Keratinocyte (primary cell): Measurements from ENCODE around the gene MRTFA. TPM values are rescaled to one million over a fixed set of nuclear protein-coding genes. Genes with fewer than 3 reads are reported as not detected.

Experiments
- DNase-seq: peaks from one replicate; pipeline ENCODE4 v3.0.0-alpha.2; 2011; ENCODE audit warnings: low read depth, missing footprints, low spot score
- FAIRE-seq: peaks from 2 replicates; lab custom pipeline; 2011; peaks lifted over from hg19 to GRCh38; lab: Jason Lieb, UNC
- H2AFZ ChIP-seq: 2 replicates; pipeline ENCODE4 v1.6.0; 2012; ENCODE audit warnings: low read length, control low read depth, inconsistent platforms; ENCODE audit not compliant: control insufficient read depth
- H3K27ac ChIP-seq: 2 replicates; pipeline ENCODE4 v1.5.1; 2011; ENCODE audit warnings: low read length; ENCODE audit not compliant: control insufficient read depth, insufficient read depth
- H3K27me3 ChIP-seq: 3 replicates; pipeline ENCODE4 v1.6.0; 2011; ENCODE audit warnings: low read length; ENCODE audit not compliant: control insufficient read depth, insufficient read depth; ENCODE audit errors: extremely low read depth
- H3K36me3 ChIP-seq, 2 experiments: 2 replicates in 1 of 2; 3 replicates in 1 of 2; pipeline ENCODE4 v1.5.1; 2011; ENCODE audit warnings: low read length in 2 of 2, mild to moderate bottlenecking in 1 of 2; ENCODE audit not compliant: control insufficient read depth in 2 of 2, insufficient read depth in 2 of 2; ENCODE audit errors: extremely low read depth in 1 of 2
- H3K4me1 ChIP-seq: 3 replicates; pipeline ENCODE4 v1.5.1; 2011; ENCODE audit warnings: low read length; ENCODE audit not compliant: control insufficient read depth, insufficient read depth; ENCODE audit errors: extremely low read depth
- H3K4me2 ChIP-seq: 3 replicates; pipeline ENCODE4 v1.6.0; 2011; ENCODE audit warnings: low read depth, low read length; ENCODE audit not compliant: control insufficient read depth, insufficient read depth; ENCODE audit errors: extremely low read depth
- H3K4me3 ChIP-seq, 3 experiments: fragments of 200-600 bp in 1 of 3; sonication (generic) in 1 of 3; 2 replicates in 2 of 3; 3 replicates in 1 of 3; pipeline ENCODE4 v1.5.1; 2011 to 2016; ENCODE audit warnings: low read length in 3 of 3, mild to moderate bottlenecking in 3 of 3, control low read depth in 2 of 3, inconsistent platforms in 1 of 3, low read depth in 1 of 3, mixed read lengths in 1 of 3, mixed run types in 1 of 3, moderate library complexity in 1 of 3; ENCODE audit not compliant: control insufficient read depth in 2 of 3, insufficient read depth in 2 of 3; ENCODE audit errors: extremely low read depth in 1 of 3
- H3K79me2 ChIP-seq: 2 replicates; pipeline ENCODE4 v1.6.0; 2012; ENCODE audit warnings: low read length; ENCODE audit not compliant: control insufficient read depth, insufficient read depth
- H3K9ac ChIP-seq: 3 replicates; pipeline ENCODE4 v1.6.0; 2011; ENCODE audit warnings: low read length; ENCODE audit not compliant: control insufficient read depth, insufficient read depth; ENCODE audit errors: extremely low read depth
- H3K9me1 ChIP-seq: 3 replicates; pipeline ENCODE4 v1.6.0; 2011; ENCODE audit warnings: low read length; ENCODE audit not compliant: control insufficient read depth, insufficient read depth; ENCODE audit errors: extremely low read depth
- H3K9me3 ChIP-seq: 2 replicates; pipeline ENCODE4 v1.5.1; 2012; ENCODE audit warnings: low read depth, low read length; ENCODE audit not compliant: control insufficient read depth
- H4K20me1 ChIP-seq: 3 replicates; pipeline ENCODE4 v1.6.0; 2011; ENCODE audit warnings: low read length; ENCODE audit not compliant: control insufficient read depth, insufficient read depth; ENCODE audit errors: extremely low read depth
- EZH2 ChIP-seq: IDR thresholded peaks from one replicate; pipeline ENCODE4 v1.6.1; 2012; ENCODE audit warnings: inconsistent platforms, mild to moderate bottlenecking, low read length, moderate library complexity
- dilution Hi-C: fragments of 300-500 bp; cut with MboI; formaldehyde crosslinking; loops from one replicate; pipeline ENCODE4 v1.7.0; 2020; ENCODE audit warnings: low sequenced_read_pairs; ENCODE audit not compliant: extremely low pct_ligation_motif_present
- polyA plus RNA-seq, 5 experiments: library from polyadenylated mRNA; depleted of rRNA in 3 of 5; stranded (reverse) in 3 of 5; stranded (forward) in 1 of 5; unstranded in 1 of 5; fragments of >200 nt; gene quantifications; 1 replicate in 1 of 5; 2 replicates in 3 of 5; 3 replicates in 1 of 5; pipeline versions ENCODE4 v1.2.1 to v1.2.3, GENCODE V29; 2011 to 2012; ENCODE audit warnings: missing spikeins in 2 of 5, low read depth in 1 of 5, low replicate concordance in 1 of 5
- TF ChIP-seq, protein P1 (sequence below), 3 experiments: IDR thresholded peaks in 1 of 3; conservative IDR thresholded peaks in 1 of 3; optimal IDR thresholded peaks in 1 of 3; 2 replicates in 2 of 3; 3 replicates in 1 of 3; pipeline versions ENCODE3 to v1.5.1; 2011; ENCODE audit warnings: low read length in 3 of 3, mild to moderate bottlenecking in 3 of 3, moderate library complexity in 2 of 3, control low read depth in 1 of 3, inconsistent platforms in 1 of 3; ENCODE audit not compliant: insufficient read depth in 2 of 3; ENCODE audit errors: extremely low read depth in 1 of 3

MRTFA gene
- polyA plus RNA-seq, 1 donor (not counting 4 experiments of a cell fraction or from before 2014, with no cell fraction given), result 6.5 TPM

DNA sequence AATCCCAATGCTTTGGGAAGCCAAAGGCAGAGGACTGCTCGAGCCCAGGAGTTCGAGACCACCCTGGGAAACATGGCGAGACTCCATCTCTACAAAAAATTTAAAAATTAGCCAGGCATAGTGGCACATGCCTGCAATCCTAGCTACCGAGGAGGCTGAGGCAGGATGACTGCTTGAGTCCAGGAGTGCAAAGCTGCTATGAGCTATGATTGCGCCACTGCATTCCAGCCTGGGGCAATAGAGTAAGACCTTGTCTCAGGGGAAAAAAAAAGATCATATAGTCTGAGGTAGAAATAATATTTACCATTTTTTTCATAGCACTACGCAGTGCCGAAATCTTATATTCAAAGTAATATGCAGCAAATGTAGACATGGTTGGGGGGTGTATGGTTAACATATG is 47.8 kb downstream of the MRTFA start:
- FAIRE-seq, result peak; percentile 73
- Histone ChIP-seq H4K20me1 (no peaks in the 10 kb centered on the region), H3K4me3 (no peak overlapping the region), H3K9ac (no peak overlapping the region), H3K9me3 (no peaks in the 10 kb centered on the region), H2AFZ (no peak overlapping the region), H3K4me1 (peaks cover 37% of the 10 kb centered on the region), H3K27me3 (no peaks in the 10 kb centered on the region), H3K9me1 (peaks cover 3% of the 10 kb centered on the region), H3K36me3 (peaks cover 5 to 11% of the 10 kb centered on the region in 2 experiments), H3K27ac (no peak overlapping the region), H3K79me2 (peaks cover 82% of the 10 kb centered on the region), H3K4me2 (no peak overlapping the region)
- dilution Hi-C loops, result no loop called here
- TF ChIP-seq, protein P1, sequence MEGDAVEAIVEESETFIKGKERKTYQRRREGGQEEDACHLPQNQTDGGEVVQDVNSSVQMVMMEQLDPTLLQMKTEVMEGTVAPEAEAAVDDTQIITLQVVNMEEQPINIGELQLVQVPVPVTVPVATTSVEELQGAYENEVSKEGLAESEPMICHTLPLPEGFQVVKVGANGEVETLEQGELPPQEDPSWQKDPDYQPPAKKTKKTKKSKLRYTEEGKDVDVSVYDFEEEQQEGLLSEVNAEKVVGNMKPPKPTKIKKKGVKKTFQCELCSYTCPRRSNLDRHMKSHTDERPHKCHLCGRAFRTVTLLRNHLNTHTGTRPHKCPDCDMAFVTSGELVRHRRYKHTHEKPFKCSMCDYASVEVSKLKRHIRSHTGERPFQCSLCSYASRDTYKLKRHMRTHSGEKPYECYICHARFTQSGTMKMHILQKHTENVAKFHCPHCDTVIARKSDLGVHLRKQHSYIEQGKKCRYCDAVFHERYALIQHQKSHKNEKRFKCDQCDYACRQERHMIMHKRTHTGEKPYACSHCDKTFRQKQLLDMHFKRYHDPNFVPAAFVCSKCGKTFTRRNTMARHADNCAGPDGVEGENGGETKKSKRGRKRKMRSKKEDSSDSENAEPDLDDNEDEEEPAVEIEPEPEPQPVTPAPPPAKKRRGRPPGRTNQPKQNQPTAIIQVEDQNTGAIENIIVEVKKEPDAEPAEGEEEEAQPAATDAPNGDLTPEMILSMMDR (optimal IDR thresholded peaks at IDR 0.05 in 1 of 3, IDR thresholded peaks at IDR 0.05 in 1 of 3, conservative IDR thresholded peaks at IDR 0.05 in 1 of 3; ENCODE audit: extremely low read depth in 1 of 3, insufficient read depth in 2 of 3, low read length in 3 of 3), result no peak
- TF ChIP-seq EZH2, result no peak
- DNase-seq, result no peak

DNA sequence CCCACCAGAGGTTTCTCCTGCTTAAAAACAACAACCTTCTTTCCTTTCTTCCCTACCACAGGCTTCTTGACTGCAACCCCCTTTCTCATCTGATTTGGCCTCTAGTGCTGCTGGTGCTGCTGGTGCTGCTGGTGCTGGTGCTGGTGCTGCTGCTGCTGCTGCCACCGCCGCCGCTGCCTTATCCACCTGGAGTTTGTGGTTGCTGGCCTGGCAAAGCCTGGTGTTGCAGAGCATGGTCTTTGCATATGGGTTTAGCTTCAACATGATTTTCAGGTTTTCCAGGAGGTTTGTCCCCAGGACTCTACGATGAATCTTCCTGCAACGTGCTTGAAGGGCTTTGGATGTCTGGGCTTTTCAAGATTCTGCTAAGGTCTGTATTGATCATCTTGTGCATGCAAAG is 49.7 kb downstream of the MRTFA start:
- Histone ChIP-seq H4K20me1 (no peaks in the 10 kb centered on the region), H2AFZ (no peak overlapping the region), H3K27me3 (no peaks in the 10 kb centered on the region), H3K4me3 (no peak overlapping the region), H3K4me2 (no peak overlapping the region), H3K4me1 (peaks cover 23% of the 10 kb centered on the region), H3K9ac (no peak overlapping the region), H3K27ac (no peak overlapping the region), H3K36me3 (peaks cover 5 to 10% of the 10 kb centered on the region in 2 experiments), H3K9me1 (no peaks in the 10 kb centered on the region), H3K9me3 (no peaks in the 10 kb centered on the region), H3K79me2 (peaks cover 77% of the 10 kb centered on the region)
- dilution Hi-C loops, result no loop called here
- DNase-seq, result no peak
- TF ChIP-seq, protein P1 (optimal IDR thresholded peaks at IDR 0.05 in 1 of 3, IDR thresholded peaks at IDR 0.05 in 1 of 3, conservative IDR thresholded peaks at IDR 0.05 in 1 of 3; ENCODE audit: extremely low read depth in 1 of 3, insufficient read depth in 2 of 3, low read length in 3 of 3), result no peak
- TF ChIP-seq EZH2, result no peak
- FAIRE-seq, result no peak
